Ishikawa (cell line): Measurements from ENCODE around the gene LRRC46.

Experiments
- CEBPB ChIP-seq: IDR thresholded peaks from 2 replicates; pipeline ENCODE4 v1.6.1; 2012
- CREB1 ChIP-seq: IDR thresholded peaks from 2 replicates; pipeline ENCODE4 v1.6.1; 2012; ENCODE audit warnings: low read depth
- EGR1 ChIP-seq: IDR thresholded peaks from 2 replicates; pipeline ENCODE4 v1.6.1; 2012
- EP300 ChIP-seq: IDR thresholded peaks from 2 replicates; pipeline ENCODE4 v1.6.1; 2012; ENCODE audit warnings: borderline replicate concordance
- FOXM1 ChIP-seq: IDR thresholded peaks from 2 replicates; pipeline ENCODE4 v1.6.1; 2012; ENCODE audit warnings: low read depth, borderline replicate concordance
- MAX ChIP-seq: IDR thresholded peaks from 2 replicates; pipeline ENCODE4 v1.6.1; 2012
- NFIC ChIP-seq: IDR thresholded peaks from 2 replicates; pipeline ENCODE4 v1.6.1; 2012
- RAD21 ChIP-seq: IDR thresholded peaks from 2 replicates; pipeline ENCODE4 v1.6.1; 2012; ENCODE audit warnings: low read depth
- REST ChIP-seq: IDR thresholded peaks from 2 replicates; pipeline ENCODE4 v1.6.1; 2012; ENCODE audit warnings: low read depth, mild to moderate bottlenecking
- TAF1 ChIP-seq: IDR thresholded peaks from 2 replicates; pipeline ENCODE4 v1.6.1; 2012; ENCODE audit warnings: low read depth, mild to moderate bottlenecking
- TCF12 ChIP-seq: IDR thresholded peaks from 2 replicates; pipeline ENCODE4 v1.6.1; 2012; ENCODE audit warnings: low read depth
- TEAD4 ChIP-seq: IDR thresholded peaks from 2 replicates; pipeline ENCODE4 v1.6.1; 2012
- USF1 ChIP-seq: IDR thresholded peaks from 2 replicates; pipeline ENCODE4 v1.6.1; 2012
- YY1 ChIP-seq: IDR thresholded peaks from 2 replicates; pipeline ENCODE4 v1.6.1; 2012; ENCODE audit warnings: low read depth
- ZBTB7A ChIP-seq: IDR thresholded peaks from 2 replicates; pipeline ENCODE4 v1.6.1; 2012; ENCODE audit warnings: low read depth

Gene LRRC46

GRCh38 chr17:47818002-47818695 is 13.3 kb upstream of the LRRC46 start:
- TF ChIP-seq EP300, result no peak

GRCh38 chr17:47819475-47819874 is 12.0 kb upstream of the LRRC46 start:
- TF ChIP-seq TAF1, result no peak
- no peak for TF ChIP-seq NFIC
- TF ChIP-seq REST, result no peak
- TF ChIP-seq YY1, result no peak
- no peak for TF ChIP-seq EGR1
- TF ChIP-seq FOXM1, result no peak
- no peak for TF ChIP-seq CREB1
- TF ChIP-seq USF1, result no peak
- TF ChIP-seq EP300, result no peak
- no peak for TF ChIP-seq TCF12
- TF ChIP-seq MAX, result no peak
- TF ChIP-seq CEBPB, result no peak

GRCh38 chr17:47820033-47820789 is 11.3 kb upstream of the LRRC46 start:
- TF ChIP-seq ZBTB7A (no peak), YY1 (no peak), TAF1 (no peak), NFIC (no peak), USF1 (no peak), EGR1 (no peak), RAD21 (no peak), CEBPB (no peak), FOXM1 (no peak), REST (no peak), TCF12 (no peak), TEAD4 (no peak), MAX (no peak), CREB1 (no peak)

- no peak for TF ChIP-seq ZBTB7A
- TF ChIP-seq MAX, result no peak
- no peak for TF ChIP-seq TCF12
- no peak for TF ChIP-seq FOXM1
- TF ChIP-seq REST, result no peak
- TF ChIP-seq TAF1, result no peak
- TF ChIP-seq RAD21, result no peak
- TF ChIP-seq CREB1, result no peak
- TF ChIP-seq NFIC, result no peak
Observed at GRCh38 chr17:47821031-47821423, 10.4 kb upstream of the LRRC46 start.
